Measurements from ENCODE around the gene KSR1.
A peak's percentile ranks its signal among the peaks of the same experiment; 100 is the strongest.

- TF ChIP-seq CTCF (IDR thresholded peaks at IDR 0.05 in 2 of 3, conservative IDR thresholded peaks at IDR 0.05 in 1 of 3; ENCODE audit: insufficient read depth in 2 of 3, low read depth in 1 of 3, low read length in 3 of 3) = no peak
- TF ChIP-seq USF1 (CRISPR knock-in tag; IDR thresholded peaks at IDR 0.05) = no peak
- no peak for TF ChIP-seq ZFP91 (CRISPR knock-in tag; IDR thresholded peaks at IDR 0.05)
- no peak for TF ChIP-seq LCOR (CRISPR knock-in tag; IDR thresholded peaks at IDR 0.05)
- TF ChIP-seq JUND (IDR thresholded peaks at IDR 0.05; ENCODE audit: borderline replicate concordance, low read depth, low read length) = 0 out of 2 replicates have a peak, but pooled peaks have one; percentile 8
- peak; percentile 40; the same call in 1 of the 3 replicates for TF ChIP-seq JUND (tag; IDR thresholded peaks at IDR 0.05; ENCODE audit: borderline replicate concordance, low read depth, low read length)
- TF ChIP-seq ELK1 (CRISPR knock-in tag; IDR thresholded peaks at IDR 0.05) = no peak
- TF ChIP-seq ARNT (IDR thresholded peaks at IDR 0.05) = no peak
- no peak for TF ChIP-seq POLR2A (conservative IDR thresholded peaks at IDR 0.05)
- TF ChIP-seq MEF2A (IDR thresholded peaks at IDR 0.05; ENCODE audit: control insufficient read depth, low read depth, low read length) = no peak
Observed at GRCh38 chr17:27526604-27527002, 70.4 kb downstream of the KSR1 start.
